GM21529 (cell line): ENCODE results near the gene VDAC2.

Experiments
- ATAC-seq: cut with Tn5 transposase; IDR thresholded peaks from one replicate; pipeline ENCODE4 v1.9.1; 2021; ENCODE audit not compliant: unreplicated experiment

The VDAC2 gene

GRCh38 chr10:75229971-75230370 is 19.4 kb downstream of the VDAC2 start:
- ATAC-seq = no peak

- peak; percentile 41 for ATAC-seq
These were observed 20.0 kb downstream of the VDAC2 start for GRCh38 chr10:75230600-75231038.

- no peak for ATAC-seq
These were observed 21.3 kb downstream of the VDAC2 start for GRCh38 chr10:75231672-75232581.

- ATAC-seq = no peak
These were observed 22.9 kb downstream of the VDAC2 start for GRCh38 chr10:75233444-75234016.

GRCh38 chr10:75234017-75234682 is 23.6 kb downstream of the VDAC2 start:
- ATAC-seq = peak; percentile 45

GRCh38 chr10:75234683-75235374 is 24.2 kb downstream of the VDAC2 start:
- peak; percentile 6 for ATAC-seq

GRCh38 chr10:75235375-75236177 is 25.0 kb downstream of the VDAC2 start, which contains the start of gene COMTD1:
Gene COMTD1 (minus strand): TSS chr10:75235957. CDS start chr10:75235928, 29 bp downstream.
- peak; percentile 69 for ATAC-seq

- ATAC-seq = no peak
These were observed 25.7 kb downstream of the VDAC2 start for GRCh38 chr10:75236178-75236825.

- ATAC-seq = no peak
These were observed 27.8 kb downstream of the VDAC2 start for GRCh38 chr10:75238182-75239095.

GRCh38 chr10:75239096-75239790 is 28.6 kb downstream of the VDAC2 start:
- no peak for ATAC-seq

GRCh38 chr10:75240329-75241076 is 29.9 kb downstream of the VDAC2 start:
- no peak for ATAC-seq

- no peak for ATAC-seq
These were observed 32.8 kb downstream of the VDAC2 start for GRCh38 chr10:75243426-75243825.

- ATAC-seq = no peak
These were observed 34.1 kb downstream of the VDAC2 start for GRCh38 chr10:75244487-75245353.

GRCh38 chr10:75245354-75246250 is 35.0 kb downstream of the VDAC2 start:
- ATAC-seq = no peak

GRCh38 chr10:75246506-75246905 is 35.9 kb downstream of the VDAC2 start:
- ATAC-seq = no peak
